CD4-positive, alpha-beta T cell (primary cell): ENCODE measurements around the gene THBS2. TPM values are rescaled to one million over a fixed set of nuclear protein-coding genes. Genes with fewer than 3 reads are reported as not detected.

Experiments
- ATAC-seq: fragments of 200-7000 bp; cut with Tn5 transposase; one replicate; pipeline ENCODE4 v1.10.0; 2022; ENCODE audit warnings: mild to moderate bottlenecking; ENCODE audit not compliant: poor library complexity
- CTCF ChIA-PET: fragments of 350-600 bp; sonication (Branson Sonifier 250); formaldehyde crosslinking; loops from one replicate; lab custom pipeline; 2021; ENCODE audit warnings: antibody characterized with exemption, inconsistent platforms; lab: Charles Lee
- POLR2A ChIA-PET: fragments of 350-600 bp; sonication (Branson Sonifier 250); formaldehyde crosslinking; loops from one replicate; lab custom pipeline; 2021; ENCODE audit warnings: antibody characterized with exemption, inconsistent platforms; lab: Charles Lee
- DNase-seq, 14 experiments: peaks; one replicate each; pipeline ENCODE4 v3.0.0-alpha.2; 2013 to 2020; ENCODE audit warnings: mixed read lengths in 2 of 14
- H3K27ac ChIP-seq, 2 donors: one replicate each; pipeline versions ENCODE4 v1.5.1 to v1.7.0; 2013; ENCODE audit warnings: low read length in 2 of 2, low read depth in 1 of 2, mild to moderate bottlenecking in 1 of 2
- H3K27me3 ChIP-seq, 2 experiments: 1 replicate in 1 of 2; 2 replicates in 1 of 2; pipeline versions ENCODE4 v1.6.1 to v1.7.0; 2013; ENCODE audit warnings: low read length in 2 of 2, control low read depth in 1 of 2, mild to moderate bottlenecking in 1 of 2, moderate library complexity in 1 of 2; ENCODE audit not compliant: insufficient read depth in 2 of 2, control insufficient read depth in 1 of 2
- H3K36me3 ChIP-seq: one replicate; pipeline ENCODE4 v1.6.1; 2013; ENCODE audit warnings: low read length, control low read depth; ENCODE audit not compliant: insufficient read depth
- H3K4me1 ChIP-seq: one replicate; pipeline ENCODE4 v1.6.1; 2013; ENCODE audit warnings: low read length, control low read depth; ENCODE audit not compliant: insufficient read depth
- H3K4me3 ChIP-seq: one replicate; pipeline ENCODE4 v1.5.1; 2013; ENCODE audit warnings: mild to moderate bottlenecking, low read length, moderate library complexity
- H3K9me3 ChIP-seq, 2 experiments: 1 replicate in 1 of 2; 2 replicates in 1 of 2; pipeline versions ENCODE4 v1.6.1 to v1.7.0; 2013; ENCODE audit warnings: low read length in 2 of 2, mild to moderate bottlenecking in 2 of 2, control low read depth in 1 of 2, moderate library complexity in 1 of 2; ENCODE audit not compliant: control insufficient read depth in 1 of 2, insufficient read depth in 1 of 2
- H3K27ac Mint-ChIP-seq: one replicate; pipeline ENCODE4 v1.8.0; 2020; ENCODE audit warnings: mixed read lengths
- H3K27me3 Mint-ChIP-seq: one replicate; pipeline ENCODE4 v1.8.0; 2021; ENCODE audit warnings: mixed read lengths
- H3K36me3 Mint-ChIP-seq: one replicate; pipeline ENCODE4 v1.8.0; 2021; ENCODE audit warnings: low read depth, mixed read lengths
- H3K4me1 Mint-ChIP-seq: one replicate; pipeline ENCODE4 v1.8.0; 2021; ENCODE audit warnings: low read depth, mixed read lengths
- H3K4me3 Mint-ChIP-seq: one replicate; pipeline ENCODE4 v1.8.0; 2020; ENCODE audit warnings: mild to moderate bottlenecking, mixed read lengths
- H3K9me3 Mint-ChIP-seq: one replicate; pipeline ENCODE4 v1.8.0; 2020; ENCODE audit warnings: mixed read lengths
- intact Hi-C, 2 experiments: fragments of 100-400 bp; cut with DNase I in 1 of 2; cut with micrococcal nuclease in 1 of 2; formaldehyde crosslinking; loops; one replicate each; pipeline versions ENCODE4 v1.15.1 to v1.9.0; 2023 to 2025; cut with DNase I, micrococcal nuclease
- total RNA-seq, 174 experiments: library from RNA in 2 of 174; stranded (reverse) in 2 of 174; gene quantifications; one replicate each; pipeline ENCODE4 v1.2.3 and lab custom pipeline; 2021 to 2026
- TF ChIP-seq, protein P1 (sequence below): fragments of 200-600 bp; IDR thresholded peaks from one replicate; pipeline ENCODE4 v1.8.0; 2022; ENCODE audit warnings: antibody characterized with exemption, mild to moderate bottlenecking

Gene THBS2
- total RNA-seq, 2 experiments from 2014 or later = not detected

- H3K27ac ChIP-seq = no peak overlapping the region
- peaks cover 5% of the 10 kb centered on the region for H3K9me3 Mint-ChIP-seq
Observed at GRCh38 chr6:169238766-169239165, 14.9 kb downstream of the THBS2 start.

GRCh38 chr6:169237496-169238134 is 16.0 kb downstream of the THBS2 start:
- Histone ChIP-seq H3K4me1 (no peaks in the 10 kb centered on the region), H3K27ac (no peak overlapping the region), H3K36me3 (no peaks in the 10 kb centered on the region), H3K27me3 (peaks cover 0 to 2% of the 10 kb centered on the region in 2 experiments), H3K9me3 (peaks cover 0 to 40% of the 10 kb centered on the region in 2 experiments), H3K4me3 (no peak overlapping the region)
- H3K4me1 Mint-ChIP-seq = no peaks in the 10 kb centered on the region
- ChIA-PET CTCF (no interaction called here), POLR2A (no interaction called here)
- no peak for ATAC-seq
- H3K4me3 Mint-ChIP-seq = no peak overlapping the region
- intact Hi-C loops = no loop called here
- H3K27ac Mint-ChIP-seq = no peak overlapping the region
- DNase-seq = no peak
- TF ChIP-seq, protein P1, sequence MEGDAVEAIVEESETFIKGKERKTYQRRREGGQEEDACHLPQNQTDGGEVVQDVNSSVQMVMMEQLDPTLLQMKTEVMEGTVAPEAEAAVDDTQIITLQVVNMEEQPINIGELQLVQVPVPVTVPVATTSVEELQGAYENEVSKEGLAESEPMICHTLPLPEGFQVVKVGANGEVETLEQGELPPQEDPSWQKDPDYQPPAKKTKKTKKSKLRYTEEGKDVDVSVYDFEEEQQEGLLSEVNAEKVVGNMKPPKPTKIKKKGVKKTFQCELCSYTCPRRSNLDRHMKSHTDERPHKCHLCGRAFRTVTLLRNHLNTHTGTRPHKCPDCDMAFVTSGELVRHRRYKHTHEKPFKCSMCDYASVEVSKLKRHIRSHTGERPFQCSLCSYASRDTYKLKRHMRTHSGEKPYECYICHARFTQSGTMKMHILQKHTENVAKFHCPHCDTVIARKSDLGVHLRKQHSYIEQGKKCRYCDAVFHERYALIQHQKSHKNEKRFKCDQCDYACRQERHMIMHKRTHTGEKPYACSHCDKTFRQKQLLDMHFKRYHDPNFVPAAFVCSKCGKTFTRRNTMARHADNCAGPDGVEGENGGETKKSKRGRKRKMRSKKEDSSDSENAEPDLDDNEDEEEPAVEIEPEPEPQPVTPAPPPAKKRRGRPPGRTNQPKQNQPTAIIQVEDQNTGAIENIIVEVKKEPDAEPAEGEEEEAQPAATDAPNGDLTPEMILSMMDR = no peak
- H3K27me3 Mint-ChIP-seq = no peaks in the 10 kb centered on the region
- peaks cover 7% of the 10 kb centered on the region for H3K9me3 Mint-ChIP-seq
- H3K36me3 Mint-ChIP-seq = no peaks in the 10 kb centered on the region

More at GRCh38 chr6:169238766-169239165, 14.9 kb downstream of the THBS2 start:
- Mint-ChIP-seq H3K27me3 (peaks cover 5% of the 10 kb centered on the region), H3K27ac (no peak overlapping the region), H3K4me3 (no peak overlapping the region), H3K36me3 (no peaks in the 10 kb centered on the region), H3K4me1 (no peaks in the 10 kb centered on the region)
- Histone ChIP-seq H3K9me3 (peaks cover 0 to 29% of the 10 kb centered on the region in 2 experiments), H3K4me1 (no peaks in the 10 kb centered on the region), H3K36me3 (no peaks in the 10 kb centered on the region), H3K4me3 (no peak overlapping the region), H3K27me3 (peaks cover 0 to 2% of the 10 kb centered on the region in 2 experiments)
- POLR2A ChIA-PET = no interaction called here
- CTCF ChIA-PET = no interaction called here
- DNase-seq (no peak), ATAC-seq (no peak)
- intact Hi-C loops = no loop called here
- TF ChIP-seq, protein P1 = no peak

GRCh38 chr6:169236988-169237387 is 16.7 kb downstream of the THBS2 start:
- Histone ChIP-seq H3K4me3 (no peak overlapping the region), H3K36me3 (no peaks in the 10 kb centered on the region), H3K4me1 (no peaks in the 10 kb centered on the region), H3K9me3 (peaks cover 0 to 44% of the 10 kb centered on the region in 2 experiments), H3K27ac (no peak overlapping the region), H3K27me3 (peaks cover 0 to 2% of the 10 kb centered on the region in 2 experiments)
- no peaks in the 10 kb centered on the region for H3K36me3 Mint-ChIP-seq
- H3K27ac Mint-ChIP-seq = no peak overlapping the region
- DNase-seq (no peak), ATAC-seq (no peak)
- ChIA-PET CTCF (no interaction called here), POLR2A (no interaction called here)
- no peaks in the 10 kb centered on the region for H3K4me1 Mint-ChIP-seq
- peaks cover 7% of the 10 kb centered on the region for H3K9me3 Mint-ChIP-seq
- no peaks in the 10 kb centered on the region for H3K27me3 Mint-ChIP-seq
- intact Hi-C loops = no loop called here
- no peak overlapping the region for H3K4me3 Mint-ChIP-seq
- TF ChIP-seq, protein P1 = no peak
